ENCODE results near the gene MFSD2B.
A peak's percentile ranks its signal among the peaks of the same experiment; 100 is the strongest.

Gene MFSD2B

GRCh38 chr2:24009680-24010476, at the start of gene MFSD2B:
Gene MFSD2B (plus strand): TSS chr2:24010085. CDS start chr2:24010097, 12 bp downstream.
- Histone ChIP-seq H3K27ac (ENCODE audit: poor library complexity, severe bottlenecking) (no peak within 1 kb of the TSS), H3K9me3 (ENCODE audit: severe bottlenecking) (no peaks in the 10 kb centered on the region), H3K4me1 (ENCODE audit: insufficient read depth, poor library complexity, severe bottlenecking) (peaks cover 6% of the 10 kb centered on the region), H3K36me3 (ENCODE audit: low read depth) (no peaks in the 10 kb centered on the region), H3K4me3 (ENCODE audit: severe bottlenecking) (peak within 1 kb of the TSS; percentile 18), H3K27me3 (ENCODE audit: insufficient read depth, poor library complexity, severe bottlenecking) (no peaks in the 10 kb centered on the region)
- no peak for DNase-seq (ENCODE audit: low spot score)
- peak; percentile 45; the same call in 2 of the 3 replicates for ATAC-seq (ENCODE audit: low read depth)
- no peak for TF ChIP-seq CTCF (IDR thresholded peaks at IDR 0.05; ENCODE audit: poor library complexity, severe bottlenecking)

- Histone ChIP-seq H3K4me3 (ENCODE audit: severe bottlenecking) (no peak overlapping the region), H3K4me1 (ENCODE audit: insufficient read depth, poor library complexity, severe bottlenecking) (no peaks in the 10 kb centered on the region), H3K9me3 (ENCODE audit: severe bottlenecking) (no peaks in the 10 kb centered on the region), H3K36me3 (ENCODE audit: low read depth) (peaks cover 4% of the 10 kb centered on the region; the same call in 1 of the 2 replicates), H3K27me3 (ENCODE audit: insufficient read depth, poor library complexity, severe bottlenecking) (no peaks in the 10 kb centered on the region), H3K27ac (ENCODE audit: poor library complexity, severe bottlenecking) (no peak overlapping the region)
- ATAC-seq (ENCODE audit: low read depth) (no peak), DNase-seq (ENCODE audit: low spot score) (no peak)
- no peak for TF ChIP-seq CTCF (IDR thresholded peaks at IDR 0.05; ENCODE audit: poor library complexity, severe bottlenecking)
Observed at GRCh38 chr2:23967846-23968245, 42.0 kb upstream of the MFSD2B start.

GRCh38 chr2:23976883-23977282, 33.0 kb upstream of the MFSD2B start:
- no peak overlapping the region for H3K27ac ChIP-seq (ENCODE audit: poor library complexity, severe bottlenecking)
- no peaks in the 10 kb centered on the region for H3K27me3 ChIP-seq (ENCODE audit: insufficient read depth, poor library complexity, severe bottlenecking)
- TF ChIP-seq CTCF (IDR thresholded peaks at IDR 0.05; ENCODE audit: poor library complexity, severe bottlenecking), result no peak
- no peaks in the 10 kb centered on the region for H3K4me1 ChIP-seq (ENCODE audit: insufficient read depth, poor library complexity, severe bottlenecking)
- H3K4me3 ChIP-seq (ENCODE audit: severe bottlenecking), result no peak overlapping the region
- ATAC-seq (ENCODE audit: low read depth), result no peak
- no peak for DNase-seq (ENCODE audit: low spot score)
- no peaks in the 10 kb centered on the region for H3K9me3 ChIP-seq (ENCODE audit: severe bottlenecking)
- H3K36me3 ChIP-seq (ENCODE audit: low read depth), result peaks cover 39% of the 10 kb centered on the region

GRCh38 chr2:23988371-23988770, 21.5 kb upstream of the MFSD2B start:
- Histone ChIP-seq H3K4me1 (ENCODE audit: insufficient read depth, poor library complexity, severe bottlenecking) (no peaks in the 10 kb centered on the region), H3K36me3 (ENCODE audit: low read depth) (peaks cover 21% of the 10 kb centered on the region), H3K27me3 (ENCODE audit: insufficient read depth, poor library complexity, severe bottlenecking) (no peaks in the 10 kb centered on the region), H3K9me3 (ENCODE audit: severe bottlenecking) (no peaks in the 10 kb centered on the region), H3K27ac (ENCODE audit: poor library complexity, severe bottlenecking) (no peak overlapping the region), H3K4me3 (ENCODE audit: severe bottlenecking) (no peak overlapping the region)
- peak; percentile 76 for TF ChIP-seq CTCF (IDR thresholded peaks at IDR 0.05; ENCODE audit: poor library complexity, severe bottlenecking)
- no peak for DNase-seq (ENCODE audit: low spot score)
- ATAC-seq (ENCODE audit: low read depth), result peak; percentile 54; the same call in 1 of the 3 replicates

GRCh38 chr2:23992931-23993330, 17.0 kb upstream of the MFSD2B start:
- Histone ChIP-seq H3K27me3 (ENCODE audit: insufficient read depth, poor library complexity, severe bottlenecking) (no peaks in the 10 kb centered on the region), H3K4me3 (ENCODE audit: severe bottlenecking) (no peak overlapping the region), H3K4me1 (ENCODE audit: insufficient read depth, poor library complexity, severe bottlenecking) (no peaks in the 10 kb centered on the region), H3K9me3 (ENCODE audit: severe bottlenecking) (no peaks in the 10 kb centered on the region), H3K36me3 (ENCODE audit: low read depth) (no peaks in the 10 kb centered on the region; the same call in 1 of the 2 replicates), H3K27ac (ENCODE audit: poor library complexity, severe bottlenecking) (no peak overlapping the region)
- DNase-seq (ENCODE audit: low spot score) (no peak), ATAC-seq (ENCODE audit: low read depth) (no peak)
- no peak for TF ChIP-seq CTCF (IDR thresholded peaks at IDR 0.05; ENCODE audit: poor library complexity, severe bottlenecking)

Measured in RWPE2 (cell line).